ENCODE data around the gene SMCO1.

GRCh38 chr3:196502775-196503195 is 12.4 kb downstream of the SMCO1 start:
- no peak for TF ChIP-seq POLR2A (IDR thresholded peaks at IDR 0.05)
- TF ChIP-seq CTCF (IDR thresholded peaks at IDR 0.05), result no peak

Measured in ovary (tissue), 3 donors.